ENCODE data around the gene MMUT. TPM values are rescaled to one million over a fixed set of nuclear protein-coding genes. Genes with fewer than 3 reads are reported as not detected.
A peak's percentile ranks its signal among the peaks of the same experiment; 100 is the strongest.

The MMUT gene
- total RNA-seq (10 to 100 TPM; 42.3 to 46.2 TPM), polyA plus RNA-seq (10 to 100 TPM; 44.4 to 54.2 TPM)

DNA sequence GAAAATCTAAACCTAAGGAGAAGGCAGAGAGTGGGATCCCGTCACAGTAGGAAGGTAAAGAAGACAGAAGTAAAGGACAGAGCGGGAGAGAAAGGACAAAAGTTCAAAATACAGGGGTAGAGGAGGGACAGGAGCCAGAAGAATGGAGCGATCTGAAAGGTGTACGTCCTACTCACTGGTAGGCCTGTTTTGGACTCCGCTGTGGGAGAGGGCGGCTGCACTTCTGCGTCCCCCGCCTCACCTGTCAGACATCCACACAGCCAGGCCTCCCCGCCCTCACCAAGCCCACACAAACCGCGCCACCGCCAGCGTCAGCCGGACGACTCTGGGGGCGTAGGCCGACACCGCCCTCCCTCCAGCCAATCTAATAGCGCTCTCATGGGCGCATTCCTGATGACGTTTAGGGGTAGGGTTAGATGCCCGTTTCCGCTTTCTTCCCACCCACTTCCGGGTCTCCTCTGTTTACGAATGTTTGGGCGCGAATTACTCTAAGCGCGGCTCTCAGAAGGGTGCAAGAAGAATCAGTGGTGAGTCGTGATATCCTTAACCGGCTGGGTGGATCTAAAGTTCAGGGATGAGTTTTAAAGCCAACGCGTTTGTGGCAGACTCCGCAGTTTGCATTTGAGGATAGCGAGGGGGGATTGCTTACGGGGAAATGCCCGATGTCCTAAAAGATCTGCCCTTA, at the start of gene MMUT, which contains the start of gene CENPQ:
TSS of gene MMUT (minus strand) at position 327 of the 685 bp plus-strand sequence. CDS start 3,787 bp downstream, outside the sequence.
TSS of gene CENPQ (plus strand) at position 444 of the 685 bp plus-strand sequence. CDS start 6,807 bp downstream, outside the sequence.
- peak within 1 kb of the TSS; percentile 57 to 87 (median 85) for H3K4me3 ChIP-seq (ENCODE audit: low read depth in 1 of 3, low read length in 3 of 3)
- under 1% methylated on average over 37 of the region's 37 CpGs for WGBS
- peak within 1 kb of the TSS; percentile 93 to 100 for H3K9ac ChIP-seq (ENCODE audit: low read depth in 1 of 2, low read length in 2 of 2)
- peaks cover 4 to 47% (median 35%) of the 10 kb centered on the region in 4 donors for H3K4me1 ChIP-seq (ENCODE audit: control insufficient read depth in 4 of 4, insufficient read depth in 4 of 4, low read length in 3 of 4)
- H3K27ac ChIP-seq (ENCODE audit: low read depth in 1 of 2, low read length in 2 of 2), result peak within 1 kb of the TSS; percentile 82 to 84
- no peaks in the 10 kb centered on the region for H3K9me3 ChIP-seq (ENCODE audit: control insufficient read depth in 4 of 4, low read length in 3 of 4)
- peak; percentile 93 for DNase-seq (ENCODE audit: low spot score)
- peaks cover 0 to 11% (median 6%) of the 10 kb centered on the region in 4 donors for H3K36me3 ChIP-seq (ENCODE audit: control insufficient read depth in 4 of 4, insufficient read depth in 3 of 4, low read depth in 1 of 4, low read length in 3 of 4)
- no peaks in the 10 kb centered on the region for H3K27me3 ChIP-seq (ENCODE audit: control insufficient read depth in 4 of 4, insufficient read depth in 4 of 4, low read length in 3 of 4)
- peak; percentile 95 to 99 for TF ChIP-seq GABPA (IDR thresholded peaks at IDR 0.05 in 1 of 2, conservative IDR thresholded peaks at IDR 0.05 in 1 of 2)
- TF ChIP-seq TAF1 (conservative IDR thresholded peaks at IDR 0.05), result peak; percentile 89
- TF ChIP-seq FOXA2 (IDR thresholded peaks at IDR 0.05), result peak; percentile 22
- peak; percentile 85 to 93 for TF ChIP-seq EGR1 (IDR thresholded peaks at IDR 0.05; ENCODE audit: low read depth in 2 of 2)
- no peak for TF ChIP-seq HNF4G (IDR thresholded peaks at IDR 0.05)
- TF ChIP-seq, protein P1, sequence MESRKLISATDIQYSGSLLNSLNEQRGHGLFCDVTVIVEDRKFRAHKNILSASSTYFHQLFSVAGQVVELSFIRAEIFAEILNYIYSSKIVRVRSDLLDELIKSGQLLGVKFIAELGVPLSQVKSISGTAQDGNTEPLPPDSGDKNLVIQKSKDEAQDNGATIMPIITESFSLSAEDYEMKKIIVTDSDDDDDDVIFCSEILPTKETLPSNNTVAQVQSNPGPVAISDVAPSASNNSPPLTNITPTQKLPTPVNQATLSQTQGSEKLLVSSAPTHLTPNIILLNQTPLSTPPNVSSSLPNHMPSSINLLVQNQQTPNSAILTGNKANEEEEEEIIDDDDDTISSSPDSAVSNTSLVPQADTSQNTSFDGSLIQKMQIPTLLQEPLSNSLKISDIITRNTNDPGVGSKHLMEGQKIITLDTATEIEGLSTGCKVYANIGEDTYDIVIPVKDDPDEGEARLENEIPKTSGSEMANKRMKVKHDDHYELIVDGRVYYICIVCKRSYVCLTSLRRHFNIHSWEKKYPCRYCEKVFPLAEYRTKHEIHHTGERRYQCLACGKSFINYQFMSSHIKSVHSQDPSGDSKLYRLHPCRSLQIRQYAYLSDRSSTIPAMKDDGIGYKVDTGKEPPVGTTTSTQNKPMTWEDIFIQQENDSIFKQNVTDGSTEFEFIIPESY (IDR thresholded peaks at IDR 0.05), result peak; percentile 79
- TF ChIP-seq JUND (IDR thresholded peaks at IDR 0.05), result peak in 1 of 2 donors; percentile 39
- TF ChIP-seq, protein P2, sequence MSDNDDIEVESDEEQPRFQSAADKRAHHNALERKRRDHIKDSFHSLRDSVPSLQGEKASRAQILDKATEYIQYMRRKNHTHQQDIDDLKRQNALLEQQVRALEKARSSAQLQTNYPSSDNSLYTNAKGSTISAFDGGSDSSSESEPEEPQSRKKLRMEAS (IDR thresholded peaks at IDR 0.05), result peak; percentile 65
- peak; percentile 74 for TF ChIP-seq FOXA1 (IDR thresholded peaks at IDR 0.05)
- TF ChIP-seq RXRA (IDR thresholded peaks at IDR 0.05), result peak in 1 of 2 donors; percentile 50
- TF ChIP-seq, protein P3, sequence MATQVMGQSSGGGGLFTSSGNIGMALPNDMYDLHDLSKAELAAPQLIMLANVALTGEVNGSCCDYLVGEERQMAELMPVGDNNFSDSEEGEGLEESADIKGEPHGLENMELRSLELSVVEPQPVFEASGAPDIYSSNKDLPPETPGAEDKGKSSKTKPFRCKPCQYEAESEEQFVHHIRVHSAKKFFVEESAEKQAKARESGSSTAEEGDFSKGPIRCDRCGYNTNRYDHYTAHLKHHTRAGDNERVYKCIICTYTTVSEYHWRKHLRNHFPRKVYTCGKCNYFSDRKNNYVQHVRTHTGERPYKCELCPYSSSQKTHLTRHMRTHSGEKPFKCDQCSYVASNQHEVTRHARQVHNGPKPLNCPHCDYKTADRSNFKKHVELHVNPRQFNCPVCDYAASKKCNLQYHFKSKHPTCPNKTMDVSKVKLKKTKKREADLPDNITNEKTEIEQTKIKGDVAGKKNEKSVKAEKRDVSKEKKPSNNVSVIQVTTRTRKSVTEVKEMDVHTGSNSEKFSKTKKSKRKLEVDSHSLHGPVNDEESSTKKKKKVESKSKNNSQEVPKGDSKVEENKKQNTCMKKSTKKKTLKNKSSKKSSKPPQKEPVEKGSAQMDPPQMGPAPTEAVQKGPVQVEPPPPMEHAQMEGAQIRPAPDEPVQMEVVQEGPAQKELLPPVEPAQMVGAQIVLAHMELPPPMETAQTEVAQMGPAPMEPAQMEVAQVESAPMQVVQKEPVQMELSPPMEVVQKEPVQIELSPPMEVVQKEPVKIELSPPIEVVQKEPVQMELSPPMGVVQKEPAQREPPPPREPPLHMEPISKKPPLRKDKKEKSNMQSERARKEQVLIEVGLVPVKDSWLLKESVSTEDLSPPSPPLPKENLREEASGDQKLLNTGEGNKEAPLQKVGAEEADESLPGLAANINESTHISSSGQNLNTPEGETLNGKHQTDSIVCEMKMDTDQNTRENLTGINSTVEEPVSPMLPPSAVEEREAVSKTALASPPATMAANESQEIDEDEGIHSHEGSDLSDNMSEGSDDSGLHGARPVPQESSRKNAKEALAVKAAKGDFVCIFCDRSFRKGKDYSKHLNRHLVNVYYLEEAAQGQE (IDR thresholded peaks at IDR 0.05), result peak; percentile 81
- TF ChIP-seq NR2F2 (IDR thresholded peaks at IDR 0.05), result peak; percentile 59
- peak; percentile 28 to 80 for TF ChIP-seq HNF4A (conservative IDR thresholded peaks at IDR 0.05)
- peak; percentile 96 for TF ChIP-seq SP1 (IDR thresholded peaks at IDR 0.05)
- TF ChIP-seq, protein P4, sequence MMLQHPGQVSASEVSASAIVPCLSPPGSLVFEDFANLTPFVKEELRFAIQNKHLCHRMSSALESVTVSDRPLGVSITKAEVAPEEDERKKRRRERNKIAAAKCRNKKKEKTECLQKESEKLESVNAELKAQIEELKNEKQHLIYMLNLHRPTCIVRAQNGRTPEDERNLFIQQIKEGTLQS (IDR thresholded peaks at IDR 0.05), result peak; percentile 6
- TF ChIP-seq YY1 (IDR thresholded peaks at IDR 0.05), result peak; percentile 94
- TF ChIP-seq, protein P5, sequence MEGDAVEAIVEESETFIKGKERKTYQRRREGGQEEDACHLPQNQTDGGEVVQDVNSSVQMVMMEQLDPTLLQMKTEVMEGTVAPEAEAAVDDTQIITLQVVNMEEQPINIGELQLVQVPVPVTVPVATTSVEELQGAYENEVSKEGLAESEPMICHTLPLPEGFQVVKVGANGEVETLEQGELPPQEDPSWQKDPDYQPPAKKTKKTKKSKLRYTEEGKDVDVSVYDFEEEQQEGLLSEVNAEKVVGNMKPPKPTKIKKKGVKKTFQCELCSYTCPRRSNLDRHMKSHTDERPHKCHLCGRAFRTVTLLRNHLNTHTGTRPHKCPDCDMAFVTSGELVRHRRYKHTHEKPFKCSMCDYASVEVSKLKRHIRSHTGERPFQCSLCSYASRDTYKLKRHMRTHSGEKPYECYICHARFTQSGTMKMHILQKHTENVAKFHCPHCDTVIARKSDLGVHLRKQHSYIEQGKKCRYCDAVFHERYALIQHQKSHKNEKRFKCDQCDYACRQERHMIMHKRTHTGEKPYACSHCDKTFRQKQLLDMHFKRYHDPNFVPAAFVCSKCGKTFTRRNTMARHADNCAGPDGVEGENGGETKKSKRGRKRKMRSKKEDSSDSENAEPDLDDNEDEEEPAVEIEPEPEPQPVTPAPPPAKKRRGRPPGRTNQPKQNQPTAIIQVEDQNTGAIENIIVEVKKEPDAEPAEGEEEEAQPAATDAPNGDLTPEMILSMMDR (IDR thresholded peaks at IDR 0.05; ENCODE audit: low read depth, low read length, missing input control), result no peak
- peak; percentile 13 to 34 for TF ChIP-seq RAD21 (IDR thresholded peaks at IDR 0.05)

All from liver (tissue), 9 donors.